Right hindlimb (tissue), 1 donor: ENCODE data around the gene NAALADL2.
"Not testable (repeated sequence)": the region's sequence is repeated elsewhere in the genome, so short reads cannot be mapped to it uniquely, and the experiment has no call there.

Experiments used
- DNase-seq: peaks from one replicate; pipeline ENCODE4 v3.0.0-alpha.2; 2018

NAALADL2 gene

DNA sequence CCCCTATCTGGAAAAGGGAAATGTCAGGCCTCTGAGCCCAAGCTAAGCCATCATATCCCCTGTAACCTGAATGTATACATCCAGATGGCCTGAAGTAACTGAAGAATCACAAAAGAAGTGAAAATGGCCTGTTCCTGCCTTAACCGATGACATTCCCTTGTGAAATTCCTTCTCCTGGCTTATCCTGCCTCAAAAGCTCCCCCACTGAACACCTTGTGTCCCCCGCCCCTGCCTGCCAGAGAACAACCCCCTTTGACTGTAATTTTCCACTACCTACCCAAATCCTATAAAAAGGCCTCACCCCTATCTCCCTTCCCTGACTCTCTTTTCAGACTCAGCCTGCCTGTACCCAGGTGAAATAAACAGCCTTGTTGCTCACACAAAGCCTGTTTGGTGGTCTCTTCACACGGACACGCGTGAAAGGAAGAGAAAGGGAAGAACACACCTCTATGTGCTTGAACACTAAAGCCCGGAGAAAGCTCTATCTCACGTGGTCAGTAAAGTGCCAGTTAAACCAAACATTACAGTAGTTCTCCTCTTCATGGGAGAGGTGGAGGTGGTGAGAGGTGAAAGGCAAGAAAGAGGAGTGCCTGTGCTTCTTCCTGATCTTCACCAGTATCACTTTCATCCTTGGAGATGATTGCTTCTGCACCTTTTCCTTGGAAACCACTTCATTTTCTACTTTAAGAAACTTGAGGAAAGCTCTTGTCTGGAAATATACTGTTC, 963.8 kb downstream of the NAALADL2 start:
- not testable (repeated sequence) for DNase-seq

DNA sequence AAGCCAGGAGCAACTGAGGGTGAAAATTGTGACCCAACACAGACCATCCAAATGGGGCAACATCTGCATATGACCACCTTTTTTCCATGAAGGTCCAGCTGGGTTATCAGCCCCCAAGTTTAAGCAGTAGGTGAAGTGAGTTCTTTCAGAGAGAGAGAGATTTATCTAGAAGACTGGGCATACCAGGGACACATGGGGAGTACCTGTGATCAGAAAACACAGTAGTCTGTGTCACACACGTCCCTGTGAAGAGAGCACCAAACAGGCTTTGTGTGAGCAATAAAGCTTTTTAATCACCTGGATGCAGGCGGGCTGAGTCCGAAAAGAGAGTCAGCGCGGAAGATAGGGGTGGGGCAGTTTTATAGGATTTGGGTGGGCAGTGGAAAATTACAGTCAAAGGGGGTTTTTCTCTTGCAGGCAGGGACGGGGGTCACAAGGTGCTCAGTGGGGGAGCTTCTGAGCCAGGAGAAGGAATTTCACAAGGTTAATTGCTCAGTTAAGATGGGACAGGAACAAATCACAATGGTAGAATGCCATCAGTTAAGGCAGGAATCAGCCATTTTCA, 966.0 kb downstream of the NAALADL2 start:
- DNase-seq: not testable (repeated sequence)

DNA sequence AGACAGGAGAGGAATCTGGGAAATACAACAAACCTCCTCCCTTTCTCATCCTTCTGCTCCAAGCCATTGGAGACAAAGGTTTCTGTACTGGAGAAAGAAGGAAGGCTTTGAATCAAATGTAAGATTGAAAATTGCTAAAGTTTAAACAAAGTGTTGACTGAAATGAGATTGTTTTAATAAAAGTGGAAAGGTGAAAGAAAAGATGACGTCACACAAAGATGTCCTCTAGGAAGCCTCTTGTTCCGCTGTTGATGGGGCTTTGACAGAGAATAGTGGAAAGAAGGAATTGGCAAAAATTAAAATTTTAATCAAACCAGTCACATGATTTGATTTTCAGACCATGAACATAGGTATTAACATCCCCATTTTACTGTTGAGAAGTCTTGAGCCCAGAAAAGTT, 967.6 kb downstream of the NAALADL2 start:
- DNase-seq: no peak

DNA sequence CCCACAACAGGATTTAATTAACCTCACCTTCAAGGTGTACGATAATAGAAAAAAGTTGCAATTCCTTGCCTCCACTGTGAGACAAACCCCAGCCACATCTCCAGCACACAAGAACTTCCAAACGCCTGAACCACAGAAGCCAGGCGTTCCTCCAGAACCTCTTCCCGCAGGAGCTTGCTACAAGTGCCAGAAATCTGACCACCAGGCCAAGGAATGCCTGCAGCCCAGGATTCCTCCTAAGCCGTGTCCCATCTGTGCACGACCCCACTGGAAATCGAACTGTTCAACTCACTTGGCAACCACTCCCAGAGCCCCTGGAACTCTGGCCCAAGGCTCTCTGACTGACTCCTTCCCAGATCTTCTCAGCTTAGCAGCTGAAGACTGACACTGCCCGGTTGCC, 970.7 kb downstream of the NAALADL2 start:
- peak; percentile 24 for DNase-seq

DNA sequence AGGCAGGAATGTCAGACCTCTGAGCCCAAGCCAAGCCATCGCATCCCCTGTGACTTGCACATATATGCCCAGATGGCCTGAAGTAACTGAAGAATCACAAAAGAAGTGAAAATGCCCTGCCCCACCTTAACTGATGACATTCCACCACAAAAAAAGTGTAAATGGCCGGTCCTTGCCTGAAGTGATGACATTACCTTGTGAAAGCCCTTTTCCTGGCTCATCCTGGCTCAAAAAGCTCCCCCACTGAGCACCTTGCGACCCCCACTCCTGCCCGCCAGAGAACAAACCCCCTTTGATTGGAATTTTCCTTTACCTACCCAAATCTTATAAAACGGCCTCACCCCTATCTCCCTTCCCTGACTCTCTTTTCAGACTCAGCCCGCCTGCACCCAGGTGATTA, 976.6 kb downstream of the NAALADL2 start:
- DNase-seq: not testable (repeated sequence)

DNA sequence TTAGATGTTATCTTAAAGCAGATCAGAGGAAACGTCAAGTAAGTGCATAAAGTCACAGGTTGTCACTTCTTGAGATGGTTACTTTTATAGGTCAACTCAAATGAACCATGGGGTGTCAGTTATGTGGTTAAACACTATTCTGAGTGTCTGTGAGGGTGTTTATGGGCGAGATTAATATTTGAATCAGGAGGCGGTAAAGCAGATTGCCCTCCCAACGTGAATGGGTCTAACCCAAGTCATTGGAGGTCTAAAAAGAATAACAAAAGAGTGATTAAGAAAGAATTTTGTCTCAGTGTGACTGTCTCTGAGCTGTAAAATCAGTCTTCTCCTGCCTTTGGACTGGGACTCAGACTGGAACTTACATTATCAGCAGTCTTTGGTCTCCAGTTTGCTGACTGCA, 977.5 kb downstream of the NAALADL2 start:
- DNase-seq: no peak

DNA sequence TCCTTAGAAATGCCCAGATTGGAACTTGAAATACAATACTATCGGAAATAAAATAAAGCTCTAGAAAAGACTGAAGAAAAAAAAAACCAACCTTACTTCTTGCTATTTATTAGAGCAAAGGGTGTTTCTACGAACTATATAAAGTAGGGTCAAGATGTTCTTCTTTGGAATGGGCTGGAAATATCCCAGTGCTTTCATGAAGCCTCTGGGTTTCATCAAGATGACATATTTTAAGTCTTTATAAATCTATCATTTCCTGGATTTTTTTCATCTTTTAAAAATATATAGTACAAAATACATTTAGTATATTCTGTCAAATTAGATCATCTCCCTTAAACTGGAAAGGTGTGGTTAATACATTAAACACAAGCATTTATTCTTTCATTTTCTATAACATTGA, 978.8 kb downstream of the NAALADL2 start:
- no peak for DNase-seq

DNA sequence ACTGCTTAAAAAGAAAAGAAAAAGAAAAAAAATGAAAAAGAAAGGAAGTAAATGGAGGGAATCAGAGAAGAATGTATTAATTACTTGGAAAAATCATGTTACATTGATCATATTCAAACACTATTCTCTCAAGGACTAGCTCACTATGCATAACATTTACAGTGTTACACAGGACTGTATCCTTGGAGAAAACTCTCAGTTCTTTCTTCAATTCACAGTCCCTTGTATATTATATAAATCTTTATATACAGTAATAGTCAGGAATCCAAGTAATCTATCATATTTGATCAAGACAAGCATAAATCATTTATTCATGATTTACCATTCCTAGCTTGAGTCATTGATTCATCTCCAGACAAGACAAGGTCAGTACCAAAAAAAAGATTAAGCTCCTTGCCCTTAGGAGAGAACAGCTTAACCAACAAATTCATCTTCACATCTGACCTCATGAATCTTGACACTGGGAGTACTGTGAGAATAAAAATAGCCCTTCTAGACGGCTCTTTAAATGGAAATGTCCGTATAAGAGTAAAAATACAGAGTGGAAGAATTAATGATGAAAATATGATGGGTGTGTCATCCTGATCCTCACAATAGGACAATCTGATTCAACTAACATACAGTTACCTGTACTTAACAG, 980.4 kb downstream of the NAALADL2 start:
- DNase-seq: no peak

DNA sequence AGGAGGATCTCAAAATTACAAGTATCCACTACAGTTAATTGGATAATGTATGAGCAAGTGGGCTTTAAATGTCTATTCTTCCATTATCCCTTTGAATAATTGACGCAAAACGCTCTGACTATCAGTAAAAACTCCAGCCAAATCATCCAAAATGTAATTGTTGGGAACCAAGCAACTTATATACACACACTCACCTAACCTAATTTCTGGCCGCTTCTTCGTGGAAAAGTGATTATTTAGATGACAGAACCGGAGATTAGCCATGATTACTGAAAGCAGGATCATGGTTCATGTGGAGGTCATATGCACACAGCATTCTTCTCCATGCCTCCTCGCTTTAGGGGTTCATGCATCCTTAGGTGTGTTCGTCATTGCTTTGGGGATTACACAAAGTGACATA, 992.4 kb downstream of the NAALADL2 start:
- DNase-seq: no peak

DNA sequence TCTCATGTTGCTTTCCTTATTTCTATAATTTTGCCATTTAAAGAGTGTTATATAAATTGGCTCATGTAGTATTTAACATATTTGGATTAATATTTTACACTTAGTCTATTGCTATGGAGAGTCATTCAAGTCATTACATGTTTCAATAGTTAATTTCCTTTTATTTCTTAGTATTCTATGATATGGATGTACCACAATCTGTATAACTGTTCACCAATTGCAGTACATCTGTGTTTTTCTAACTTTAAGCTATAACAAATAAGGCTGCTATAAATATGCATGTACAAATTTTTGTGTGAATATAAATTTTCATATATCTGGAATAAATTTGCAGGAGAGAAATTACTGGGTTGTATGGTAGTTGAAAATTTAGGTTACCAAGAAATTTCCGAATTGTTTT, 993.4 kb downstream of the NAALADL2 start:
- no peak for DNase-seq

DNA sequence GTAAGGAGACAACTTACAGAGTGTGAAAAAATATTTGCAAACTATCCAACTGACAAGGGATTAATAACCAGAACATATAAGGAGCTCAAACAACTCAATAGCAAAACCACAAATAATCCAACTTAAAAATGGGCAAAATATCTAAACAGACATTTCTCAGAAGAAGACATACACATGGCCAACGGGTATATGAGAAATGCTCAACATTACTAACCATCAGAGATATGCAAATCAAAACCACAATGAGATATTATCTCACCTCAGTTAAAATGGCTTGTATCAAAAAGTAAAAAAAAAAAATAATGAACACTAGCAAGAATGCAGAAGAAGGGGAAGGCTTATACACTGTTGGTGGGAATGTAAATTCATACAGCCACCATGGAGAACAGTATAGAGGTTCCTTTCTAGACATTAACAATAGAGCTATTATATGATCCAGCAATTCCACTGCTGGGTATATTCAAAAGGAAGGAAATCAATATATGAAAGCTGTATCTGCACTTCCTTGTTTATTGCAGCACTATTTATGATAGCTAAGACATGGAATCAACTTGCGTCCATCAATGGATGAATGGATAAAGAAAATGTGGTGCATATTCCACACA, 998.6 kb downstream of the NAALADL2 start:
- DNase-seq: no peak
